HepG2 (cell line): ENCODE data around the gene MLLT10. TPM values are rescaled to one million over a fixed set of nuclear protein-coding genes. Genes with fewer than 3 reads are reported as not detected.

Source experiments
- ATAC-seq: fragments of 200-7000 bp; cut with Tn5 transposase; 3 replicates; pipeline ENCODE4 v1.9.1; 2020; ENCODE audit warnings: mild to moderate bottlenecking, moderate library complexity
- BruUV-seq: library from RNA; stranded (reverse); fragments of 400-500 nt; replicated peaks from 2 replicates; lab custom pipeline; 2021; lab: Mats Ljungman, UMichigan
- CTCF ChIA-PET: fragments of 300-600 bp; formaldehyde crosslinking; extraction: SDS; loops from one replicate; lab custom pipeline; 2021; ENCODE audit warnings: low total read pairs, inconsistent platforms, low intra/inter-chr PET ratio; lab: Yijun Ruan, JAX
- POLR2A ChIA-PET: fragments of 350-600 bp; sonication (Branson Sonifier 250); formaldehyde crosslinking; loops from one replicate; lab custom pipeline; 2020; ENCODE audit warnings: antibody characterized with exemption, inconsistent platforms; lab: Yijun Ruan, JAX
- DNase-seq: peaks from one replicate; pipeline ENCODE4 v3.0.0-alpha.2; 2015; ENCODE audit warnings: low spot score
- FAIRE-seq: peaks from 3 replicates; lab custom pipeline; 2011; peaks lifted over from hg19 to GRCh38; lab: Jason Lieb, UNC
- H2AFZ ChIP-seq: one replicate; pipeline ENCODE4 v1.6.1; 2011; ENCODE audit warnings: low read length, inconsistent platforms
- H3K27ac ChIP-seq: fragments of 300-600 bp; 3 replicates; pipeline ENCODE4 v1.8.0; 2011; ENCODE audit warnings: mixed run types, mild to moderate bottlenecking, mixed read lengths, low read length, inconsistent platforms; ENCODE audit not compliant: insufficient read depth; ENCODE audit errors: extremely low read length
- H3K27me3 ChIP-seq, 2 experiments: fragments of 200-600 bp in 1 of 2; 2 replicates in 1 of 2; 3 replicates in 1 of 2; pipeline versions ENCODE4 v1.6.0 to v1.8.0; 2011; ENCODE audit warnings: low read length in 2 of 2, mild to moderate bottlenecking in 2 of 2, moderate library complexity in 2 of 2, inconsistent platforms in 1 of 2; ENCODE audit not compliant: insufficient read depth in 2 of 2, control insufficient read depth in 1 of 2
- H3K36me3 ChIP-seq, 2 experiments: fragments of 200-600 bp in 1 of 2; replicated peaks in 1 of 2; 2 replicates in 1 of 2; 3 replicates in 1 of 2; pipeline versions ENCODE4 v1.5.1 to v1.8.0; 2011; ENCODE audit warnings: low read length in 2 of 2, inconsistent platforms in 1 of 2; ENCODE audit not compliant: insufficient read depth in 2 of 2, control insufficient read depth in 1 of 2
- H3K4me1 ChIP-seq: 2 replicates; pipeline ENCODE4 v1.5.1; 2012; ENCODE audit warnings: low read length, inconsistent platforms; ENCODE audit not compliant: insufficient read depth
- H3K4me2 ChIP-seq: 2 replicates; pipeline ENCODE4 v1.6.0; 2011; ENCODE audit warnings: low read depth, low read length, inconsistent platforms
- H3K4me3 ChIP-seq, 3 experiments: fragments of 200-600 bp in 1 of 3; sonication (generic), shearing (Covaris generic) in 1 of 3; replicated peaks in 1 of 3; 2 replicates each; pipeline ENCODE4 v1.5.1; 2011 to 2016; ENCODE audit warnings: low read length in 3 of 3, inconsistent platforms in 2 of 3, low read depth in 2 of 3, mild to moderate bottlenecking in 2 of 3, control low read depth in 1 of 3, mixed read lengths in 1 of 3; ENCODE audit not compliant: insufficient read depth in 1 of 3
- H3K79me2 ChIP-seq: one replicate; pipeline ENCODE4 v1.6.1; 2011; ENCODE audit warnings: low read length, inconsistent platforms; ENCODE audit not compliant: insufficient read depth
- H3K9ac ChIP-seq: 2 replicates; pipeline ENCODE4 v1.6.0; 2011; ENCODE audit warnings: mild to moderate bottlenecking, low read depth, low read length, inconsistent platforms; ENCODE audit not compliant: insufficient read depth
- H3K9me3 ChIP-seq: 2 replicates; pipeline ENCODE4 v1.5.1; 2012; ENCODE audit warnings: mild to moderate bottlenecking, low read length
- H4K20me1 ChIP-seq: 2 replicates; pipeline ENCODE4 v1.6.0; 2011; ENCODE audit warnings: inconsistent platforms, mild to moderate bottlenecking, low read length, moderate library complexity; ENCODE audit not compliant: insufficient read depth
- GATAD2A ChIP-seq: IDR thresholded peaks from 2 replicates; pipeline ENCODE4 v1.6.1; 2016
- HCFC1 ChIP-seq: fragments of 150-350 bp; IDR thresholded peaks from 2 replicates; pipeline ENCODE4 v1.6.1; 2014; ENCODE audit warnings: low read depth, low read length
- MAFK ChIP-seq, 2 experiments: IDR thresholded peaks in 1 of 2; conservative IDR thresholded peaks in 1 of 2; 2 replicates each; pipeline ENCODE4 v1.6.1; 2011; ENCODE audit warnings: improper control_type of control experiment in 2 of 2, low read length in 2 of 2
- MEIS2 ChIP-seq: sonication (generic); formaldehyde crosslinking; IDR thresholded peaks from 2 replicates; pipeline ENCODE4 v1.9.0; 2021; ENCODE audit warnings: mild to moderate bottlenecking, missing genetic modification reagents
- PCBP1 ChIP-seq: fragments of 200-400 bp; formaldehyde crosslinking; IDR thresholded peaks from 2 replicates; pipeline ENCODE4 v1.6.1; 2017; ENCODE audit warnings: mild to moderate bottlenecking, low read depth, low read length, borderline replicate concordance
- SMYD3 ChIP-seq: sonication (generic); formaldehyde crosslinking; IDR thresholded peaks from 2 replicates; pipeline ENCODE4 v1.8.1; 2023; ENCODE audit warnings: mild to moderate bottlenecking, missing genetic modification reagents
- TBX3 ChIP-seq: fragments of 450-650 bp; IDR thresholded peaks from 2 replicates; pipeline ENCODE4 v1.6.1; 2017; ENCODE audit warnings: antibody characterized with exemption, mild to moderate bottlenecking, inconsistent platforms, borderline replicate concordance
- ZMYM2 ChIP-seq: sonication (generic); formaldehyde crosslinking; IDR thresholded peaks from 2 replicates; pipeline ENCODE4 v1.8.0; 2022; ENCODE audit warnings: mild to moderate bottlenecking, missing genetic modification reagents
- ZNF34 ChIP-seq: sonication (generic); formaldehyde crosslinking; IDR thresholded peaks from 2 replicates; pipeline ENCODE4 v1.4.0; 2020; ENCODE audit warnings: mild to moderate bottlenecking, missing genetic modification reagents, borderline replicate concordance
- ZNF468 ChIP-seq: sonication (generic); formaldehyde crosslinking; IDR thresholded peaks from 2 replicates; pipeline ENCODE4 v1.8.0; 2022; ENCODE audit warnings: mild to moderate bottlenecking, moderate library complexity, missing genetic modification reagents
- WGBS: methylation state at CpG from one replicate; pipeline ENCODE4 v1.1.6; 2017; ENCODE audit warnings: low lambda C conversion rate; 5-methylcytosine and 5-hydroxymethylcytosine counted together
- in situ Hi-C: cut with HindIII; loops from 2 replicates; pipeline ENCODE4 v1.10.0; 2017; ENCODE audit warnings: low pct_unique_long_range_greater_than_20kb; ENCODE audit not compliant: extremely low pct_ligation_motif_present
- intact Hi-C: fragments of 100-400 bp; cut with micrococcal nuclease; formaldehyde crosslinking; loops from one replicate; pipeline ENCODE4 v1.10.0; 2022; ENCODE audit not compliant: unreplicated experiment
- polyA plus RNA-seq, 8 experiments: library from polyadenylated mRNA; depleted of rRNA in 3 of 8; stranded (reverse) in 7 of 8; unstranded in 1 of 8; fragments of >200 nt; fragmentation: Illumina TruSeq in 4 of 8; extraction: Trizol in 4 of 8; gene quantifications; 2 replicates each; pipeline versions ENCODE4 v1.2.1 to v1.2.3, GENCODE V29; 2011 to 2016; ENCODE audit warnings: low read depth in 4 of 8, missing spikeins in 1 of 8, mixed read lengths in 1 of 8; ENCODE audit not compliant: insufficient read depth in 1 of 8
- total RNA-seq, 5 experiments: library from RNA; depleted of rRNA; stranded (reverse); fragments of >200 nt; fragmentation: Illumina TruSeq; extraction: Trizol; gene quantifications; 2 replicates each; pipeline ENCODE4 v1.2.3, GENCODE V29; 2016; ENCODE audit warnings: low read depth in 1 of 5
- TF ChIP-seq, protein P1 (sequence below): sonication (generic); formaldehyde crosslinking; IDR thresholded peaks from 2 replicates; pipeline ENCODE4 v1.5.0; 2020; ENCODE audit warnings: mild to moderate bottlenecking, low read depth, missing genetic modification reagents, borderline replicate concordance
- TF ChIP-seq, protein P2 (sequence below): sonication (generic); formaldehyde crosslinking; IDR thresholded peaks from 2 replicates; pipeline ENCODE4 v1.4.0; 2020; ENCODE audit warnings: missing genetic modification reagents
- TF ChIP-seq, protein P3 (sequence below): sonication (generic); formaldehyde crosslinking; IDR thresholded peaks from 2 replicates; pipeline ENCODE4 v1.8.1; 2022; ENCODE audit warnings: low read depth, mild to moderate bottlenecking, missing genetic modification reagents

MLLT10 gene
- total and polyA plus RNA-seq, 2 of the 13 experiments (the other 11 are each of a cell fraction or from before 2014, with no cell fraction given), result 51.3 to 84.1 TPM

DNA sequence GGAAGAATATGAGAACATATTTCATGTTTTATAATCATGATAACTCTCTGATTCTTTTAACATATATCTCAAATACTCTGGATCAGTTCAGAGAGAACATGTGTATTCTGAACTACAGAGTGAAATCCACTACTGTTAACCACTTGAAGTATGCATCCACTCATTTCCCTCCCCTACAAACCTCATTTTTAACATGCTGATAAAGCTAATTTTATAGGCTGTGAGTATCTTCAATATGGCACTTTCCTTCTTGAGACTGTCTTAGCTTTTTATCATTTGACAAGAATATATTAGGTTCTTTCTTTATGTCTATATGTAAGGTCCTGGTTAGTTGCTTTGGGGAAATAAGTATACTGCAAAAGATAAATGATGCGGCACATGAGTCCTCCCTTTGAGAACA, 154.8 kb downstream of the MLLT10 start:
- H4K20me1 ChIP-seq, result no peaks in the 10 kb centered on the region
- no TSS peak for BruUV-seq
- intact Hi-C loops, result no loop called here
- TF ChIP-seq MEIS2 (CRISPR knock-in tag) (no peak), GATAD2A (CRISPR knock-in tag) (no peak), MAFK (conservative IDR thresholded peaks at IDR 0.05 in 1 of 2, IDR thresholded peaks at IDR 0.05 in 1 of 2; ENCODE audit: low read length in 2 of 2) (peak in 1 of 2 experiments; percentile 61; a peak in 2 of 4 replicates)
- TF ChIP-seq, all 625 proteins: peak for 1
- no peak for DNase-seq
- Histone ChIP-seq H3K27ac (no peak overlapping the region), H3K4me2 (no peak overlapping the region), H3K9ac (no peak overlapping the region), H2AFZ (no peak overlapping the region), H3K9me3 (no peaks in the 10 kb centered on the region), H3K36me3 (peaks cover 9 to 48% of the 10 kb centered on the region in 2 experiments), H3K27me3 (no peaks in the 10 kb centered on the region), H3K4me3 (no peak overlapping the region), H3K79me2 (no peaks in the 10 kb centered on the region), H3K4me1 (no peaks in the 10 kb centered on the region)
- WGBS, result 97% methylated on average over 1 of the region's 1 CpG
- in situ Hi-C loops, result no loop called here
- POLR2A ChIA-PET, result no interaction called here
- no peak for ATAC-seq
- FAIRE-seq, result no peak
- CTCF ChIA-PET, result no interaction called here

DNA sequence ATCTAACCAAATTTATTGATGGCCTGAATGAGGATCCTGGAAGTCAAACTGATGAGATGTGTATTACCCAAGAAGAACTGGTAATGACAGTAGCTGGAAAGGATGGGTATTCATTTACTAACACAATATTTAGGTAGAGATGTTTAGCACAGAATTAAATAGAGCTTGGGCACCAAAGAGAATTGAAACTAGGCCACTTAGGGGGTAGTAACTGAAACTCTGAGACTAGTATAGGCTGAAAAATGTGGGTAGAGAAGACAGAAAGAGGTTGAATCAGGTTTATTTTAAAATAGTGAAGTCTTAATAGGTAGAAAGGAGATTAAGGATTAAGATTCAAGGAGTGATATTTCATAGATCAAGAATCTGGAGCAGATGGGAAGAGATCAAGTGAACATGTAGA, 155.8 kb downstream of the MLLT10 start:
- BruUV-seq, result no TSS peak
- Histone ChIP-seq H3K27ac (no peak overlapping the region), H4K20me1 (no peaks in the 10 kb centered on the region), H2AFZ (no peak overlapping the region), H3K4me2 (no peak overlapping the region), H3K9ac (no peak overlapping the region), H3K79me2 (no peaks in the 10 kb centered on the region), H3K36me3 (peaks cover 7 to 53% of the 10 kb centered on the region in 2 experiments), H3K27me3 (no peaks in the 10 kb centered on the region), H3K4me1 (no peaks in the 10 kb centered on the region), H3K4me3 (no peak overlapping the region), H3K9me3 (no peaks in the 10 kb centered on the region)
- no peak for FAIRE-seq
- no peak for ATAC-seq
- POLR2A ChIA-PET, result no interaction called here
- CTCF ChIA-PET, result no interaction called here
- in situ Hi-C loops, result no loop called here
- intact Hi-C loops, result no loop called here
- DNase-seq, result no peak
- TF ChIP-seq, protein P1, sequence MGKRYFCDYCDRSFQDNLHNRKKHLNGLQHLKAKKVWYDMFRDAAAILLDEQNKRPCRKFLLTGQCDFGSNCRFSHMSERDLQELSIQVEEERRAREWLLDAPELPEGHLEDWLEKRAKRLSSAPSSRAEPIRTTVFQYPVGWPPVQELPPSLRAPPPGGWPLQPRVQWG (CRISPR knock-in tag), result no peak
- TF ChIP-seq TBX3 (no peak), PCBP1 (no peak), ZNF468 (CRISPR knock-in tag) (no peak), SMYD3 (CRISPR knock-in tag) (no peak), ZMYM2 (CRISPR knock-in tag) (no peak), HCFC1 (no peak), ZNF34 (no peak)
- TF ChIP-seq, protein P2, sequence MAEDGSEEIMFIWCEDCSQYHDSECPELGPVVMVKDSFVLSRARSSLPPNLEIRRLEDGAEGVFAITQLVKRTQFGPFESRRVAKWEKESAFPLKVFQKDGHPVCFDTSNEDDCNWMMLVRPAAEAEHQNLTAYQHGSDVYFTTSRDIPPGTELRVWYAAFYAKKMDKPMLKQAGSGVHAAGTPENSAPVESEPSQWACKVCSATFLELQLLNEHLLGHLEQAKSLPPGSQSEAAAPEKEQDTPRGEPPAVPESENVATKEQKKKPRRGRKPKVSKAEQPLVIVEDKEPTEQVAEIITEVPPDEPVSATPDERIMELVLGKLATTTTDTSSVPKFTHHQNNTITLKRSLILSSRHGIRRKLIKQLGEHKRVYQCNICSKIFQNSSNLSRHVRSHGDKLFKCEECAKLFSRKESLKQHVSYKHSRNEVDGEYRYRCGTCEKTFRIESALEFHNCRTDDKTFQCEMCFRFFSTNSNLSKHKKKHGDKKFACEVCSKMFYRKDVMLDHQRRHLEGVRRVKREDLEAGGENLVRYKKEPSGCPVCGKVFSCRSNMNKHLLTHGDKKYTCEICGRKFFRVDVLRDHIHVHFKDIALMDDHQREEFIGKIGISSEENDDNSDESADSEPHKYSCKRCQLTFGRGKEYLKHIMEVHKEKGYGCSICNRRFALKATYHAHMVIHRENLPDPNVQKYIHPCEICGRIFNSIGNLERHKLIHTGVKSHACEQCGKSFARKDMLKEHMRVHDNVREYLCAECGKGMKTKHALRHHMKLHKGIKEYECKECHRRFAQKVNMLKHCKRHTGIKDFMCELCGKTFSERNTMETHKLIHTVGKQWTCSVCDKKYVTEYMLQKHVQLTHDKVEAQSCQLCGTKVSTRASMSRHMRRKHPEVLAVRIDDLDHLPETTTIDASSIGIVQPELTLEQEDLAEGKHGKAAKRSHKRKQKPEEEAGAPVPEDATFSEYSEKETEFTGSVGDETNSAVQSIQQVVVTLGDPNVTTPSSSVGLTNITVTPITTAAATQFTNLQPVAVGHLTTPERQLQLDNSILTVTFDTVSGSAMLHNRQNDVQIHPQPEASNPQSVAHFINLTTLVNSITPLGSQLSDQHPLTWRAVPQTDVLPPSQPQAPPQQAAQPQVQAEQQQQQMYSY, result no peak
- TF ChIP-seq, protein P3, sequence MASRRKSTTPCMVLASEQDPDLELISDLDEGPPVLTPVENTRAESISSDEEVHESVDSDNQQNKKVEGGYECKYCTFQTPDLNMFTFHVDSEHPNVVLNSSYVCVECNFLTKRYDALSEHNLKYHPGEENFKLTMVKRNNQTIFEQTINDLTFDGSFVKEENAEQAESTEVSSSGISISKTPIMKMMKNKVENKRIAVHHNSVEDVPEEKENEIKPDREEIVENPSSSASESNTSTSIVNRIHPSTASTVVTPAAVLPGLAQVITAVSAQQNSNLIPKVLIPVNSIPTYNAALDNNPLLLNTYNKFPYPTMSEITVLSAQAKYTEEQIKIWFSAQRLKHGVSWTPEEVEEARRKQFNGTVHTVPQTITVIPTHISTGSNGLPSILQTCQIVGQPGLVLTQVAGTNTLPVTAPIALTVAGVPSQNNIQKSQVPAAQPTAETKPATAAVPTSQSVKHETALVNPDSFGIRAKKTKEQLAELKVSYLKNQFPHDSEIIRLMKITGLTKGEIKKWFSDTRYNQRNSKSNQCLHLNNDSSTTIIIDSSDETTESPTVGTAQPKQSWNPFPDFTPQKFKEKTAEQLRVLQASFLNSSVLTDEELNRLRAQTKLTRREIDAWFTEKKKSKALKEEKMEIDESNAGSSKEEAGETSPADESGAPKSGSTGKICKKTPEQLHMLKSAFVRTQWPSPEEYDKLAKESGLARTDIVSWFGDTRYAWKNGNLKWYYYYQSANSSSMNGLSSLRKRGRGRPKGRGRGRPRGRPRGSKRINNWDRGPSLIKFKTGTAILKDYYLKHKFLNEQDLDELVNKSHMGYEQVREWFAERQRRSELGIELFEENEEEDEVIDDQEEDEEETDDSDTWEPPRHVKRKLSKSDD (CRISPR knock-in tag), result no peak
